ENCODE measurements around the gene NOTUM.

GRCh38 chr17:81999976-82000802, 39.2 kb upstream of the NOTUM start:
- no peak for TF ChIP-seq POLR2A (IDR thresholded peaks at IDR 0.05)
- TF ChIP-seq POLR2AphosphoS5 (IDR thresholded peaks at IDR 0.05): no peak
- TF ChIP-seq, protein P1, sequence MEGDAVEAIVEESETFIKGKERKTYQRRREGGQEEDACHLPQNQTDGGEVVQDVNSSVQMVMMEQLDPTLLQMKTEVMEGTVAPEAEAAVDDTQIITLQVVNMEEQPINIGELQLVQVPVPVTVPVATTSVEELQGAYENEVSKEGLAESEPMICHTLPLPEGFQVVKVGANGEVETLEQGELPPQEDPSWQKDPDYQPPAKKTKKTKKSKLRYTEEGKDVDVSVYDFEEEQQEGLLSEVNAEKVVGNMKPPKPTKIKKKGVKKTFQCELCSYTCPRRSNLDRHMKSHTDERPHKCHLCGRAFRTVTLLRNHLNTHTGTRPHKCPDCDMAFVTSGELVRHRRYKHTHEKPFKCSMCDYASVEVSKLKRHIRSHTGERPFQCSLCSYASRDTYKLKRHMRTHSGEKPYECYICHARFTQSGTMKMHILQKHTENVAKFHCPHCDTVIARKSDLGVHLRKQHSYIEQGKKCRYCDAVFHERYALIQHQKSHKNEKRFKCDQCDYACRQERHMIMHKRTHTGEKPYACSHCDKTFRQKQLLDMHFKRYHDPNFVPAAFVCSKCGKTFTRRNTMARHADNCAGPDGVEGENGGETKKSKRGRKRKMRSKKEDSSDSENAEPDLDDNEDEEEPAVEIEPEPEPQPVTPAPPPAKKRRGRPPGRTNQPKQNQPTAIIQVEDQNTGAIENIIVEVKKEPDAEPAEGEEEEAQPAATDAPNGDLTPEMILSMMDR (IDR thresholded peaks at IDR 0.05): no peak
- TF ChIP-seq EP300 (IDR thresholded peaks at IDR 0.05): no peak
